ENCODE results near the gene CATSPERZ.
A peak's percentile ranks its signal among the peaks of the same experiment; 100 is the strongest.
"Not testable (repeated sequence)": the region's sequence is repeated elsewhere in the genome, so short reads cannot be mapped to it uniquely, and the experiment has no call there.

The CATSPERZ gene

GRCh38 chr11:64321026-64321425 lies 20.9 kb downstream of the CATSPERZ start:
- DNase-seq (ENCODE audit: low read depth in 2 of 2): no peak

GRCh38 chr11:64321533-64321932 lies 21.4 kb downstream of the CATSPERZ start:
- DNase-seq (ENCODE audit: low read depth in 2 of 2): no peak

- no peak for DNase-seq (ENCODE audit: low read depth in 2 of 2)
These were observed 22.7 kb downstream of the CATSPERZ start for GRCh38 chr11:64322925-64323260.

- no peak for DNase-seq (ENCODE audit: low read depth in 2 of 2)
These were observed 23.2 kb downstream of the CATSPERZ start for GRCh38 chr11:64323373-64323772.

GRCh38 chr11:64323984-64324383 lies 23.8 kb downstream of the CATSPERZ start:
- DNase-seq (ENCODE audit: low read depth in 2 of 2): not testable (repeated sequence)

GRCh38 chr11:64324692-64325469 lies 24.7 kb downstream of the CATSPERZ start:
- no peak for DNase-seq (ENCODE audit: low read depth in 2 of 2)

GRCh38 chr11:64327375-64327774 lies 27.2 kb downstream of the CATSPERZ start:
- DNase-seq (ENCODE audit: low read depth in 2 of 2): no peak

GRCh38 chr11:64327993-64328392 lies 27.8 kb downstream of the CATSPERZ start:
- no peak for DNase-seq (ENCODE audit: low read depth in 2 of 2)

- no peak for DNase-seq (ENCODE audit: low read depth in 2 of 2)
These were observed 30.7 kb downstream of the CATSPERZ start for GRCh38 chr11:64330888-64331287.

GRCh38 chr11:64331569-64332371 lies 31.6 kb downstream of the CATSPERZ start:
- peak; percentile 37 to 43 for DNase-seq (ENCODE audit: low read depth in 2 of 2)

- no peak for DNase-seq (ENCODE audit: low read depth in 2 of 2)
These were observed 33.4 kb downstream of the CATSPERZ start for GRCh38 chr11:64333556-64333955.

- no peak for DNase-seq (ENCODE audit: low read depth in 2 of 2)
These were observed 34.9 kb downstream of the CATSPERZ start for GRCh38 chr11:64334764-64335735.

- no peak for DNase-seq (ENCODE audit: low read depth in 2 of 2)
These were observed 37.5 kb downstream of the CATSPERZ start for GRCh38 chr11:64337538-64338249.

- DNase-seq (ENCODE audit: low read depth in 2 of 2): no peak
These were observed 38.6 kb downstream of the CATSPERZ start for GRCh38 chr11:64338716-64339115.

- DNase-seq (ENCODE audit: low read depth in 2 of 2): no peak
These were observed 39.1 kb downstream of the CATSPERZ start for GRCh38 chr11:64339286-64339685.

- DNase-seq (ENCODE audit: low read depth in 2 of 2): peak; percentile 63 to 74
These were observed 39.7 kb downstream of the CATSPERZ start, which contains the start of gene CCDC88B for GRCh38 chr11:64339754-64340408. CCDC88B (plus strand) TSS chr11:64340204; CDS start chr11:64340267, 63 bp downstream.

- peak; percentile 68 to 71 for DNase-seq (ENCODE audit: low read depth in 2 of 2)
These were observed 40.6 kb downstream of the CATSPERZ start for GRCh38 chr11:64340671-64341335.

- DNase-seq (ENCODE audit: low read depth in 2 of 2): no peak
These were observed 41.3 kb downstream of the CATSPERZ start for GRCh38 chr11:64341429-64341828.

- DNase-seq (ENCODE audit: low read depth in 2 of 2): peak; percentile 69 to 78
These were observed 42.0 kb downstream of the CATSPERZ start for GRCh38 chr11:64341851-64342791.

Measured in stimulated activated CD8-positive, alpha-beta memory T cell treated with anti-CD3 and anti-CD28 coated beads, Interleukin-7, amount 100 ng/mL, for 1 hour (primary cell).